HG02623 (cell line): ENCODE results near the gene GGACT.
"Not testable (repeated sequence)": the region's sequence is repeated elsewhere in the genome, so short reads cannot be mapped to it uniquely, and the experiment has no call there.

Experiments
- ATAC-seq: cut with Tn5 transposase; IDR thresholded peaks from one replicate; pipeline ENCODE4 v1.9.1; 2021; ENCODE audit warnings: moderate library complexity; ENCODE audit not compliant: unreplicated experiment

Gene GGACT

GRCh38 chr13:100532090-100532766 lies 56.4 kb downstream of the GGACT start:
- ATAC-seq = no peak

GRCh38 chr13:100530671-100531213 lies 57.8 kb downstream of the GGACT start:
- ATAC-seq = no peak

- no peak for ATAC-seq
Observed at GRCh38 chr13:100529666-100530377, 58.8 kb downstream of the GGACT start.

GRCh38 chr13:100528820-100529219 lies 59.8 kb downstream of the GGACT start:
- ATAC-seq = no peak

GRCh38 chr13:100528353-100528752 lies 60.2 kb downstream of the GGACT start:
- no peak for ATAC-seq

- ATAC-seq = no peak
Observed at GRCh38 chr13:100527644-100528043, 60.9 kb downstream of the GGACT start.

- ATAC-seq = no peak
Observed at GRCh38 chr13:100526318-100527000, 62.1 kb downstream of the GGACT start.

GRCh38 chr13:100525453-100526317 lies 62.9 kb downstream of the GGACT start:
- ATAC-seq = no peak

- not testable (repeated sequence) for ATAC-seq
Observed at GRCh38 chr13:100524688-100525087, 63.9 kb downstream of the GGACT start.

- no peak for ATAC-seq
Observed at GRCh38 chr13:100523981-100524386, 64.6 kb downstream of the GGACT start.

- no peak for ATAC-seq
Observed at GRCh38 chr13:100523411-100523810, 65.2 kb downstream of the GGACT start.

GRCh38 chr13:100522618-100523309 lies 65.8 kb downstream of the GGACT start:
- no peak for ATAC-seq

GRCh38 chr13:100521851-100522617 lies 66.6 kb downstream of the GGACT start:
- no peak for ATAC-seq

- no peak for ATAC-seq
Observed at GRCh38 chr13:100520936-100521850, 67.4 kb downstream of the GGACT start.

- ATAC-seq = no peak
Observed at GRCh38 chr13:100519626-100520025, 69.0 kb downstream of the GGACT start.

GRCh38 chr13:100518394-100519062 lies 70.1 kb downstream of the GGACT start:
- ATAC-seq = no peak

- no peak for ATAC-seq
Observed at GRCh38 chr13:100517728-100518127, 70.9 kb downstream of the GGACT start.

GRCh38 chr13:100517135-100517534 lies 71.5 kb downstream of the GGACT start:
- ATAC-seq = no peak
